Ramos (cell line): ENCODE data around the gene SCN8A.

ENCODE experiments used
- in situ Hi-C: fragments of 300-500 bp; cut with MboI; formaldehyde crosslinking; loops from one replicate; pipeline ENCODE4 v1.14.3; 2022; ENCODE audit warnings: low sequenced_read_pairs; ENCODE audit not compliant: unreplicated experiment

SCN8A gene

DNA sequence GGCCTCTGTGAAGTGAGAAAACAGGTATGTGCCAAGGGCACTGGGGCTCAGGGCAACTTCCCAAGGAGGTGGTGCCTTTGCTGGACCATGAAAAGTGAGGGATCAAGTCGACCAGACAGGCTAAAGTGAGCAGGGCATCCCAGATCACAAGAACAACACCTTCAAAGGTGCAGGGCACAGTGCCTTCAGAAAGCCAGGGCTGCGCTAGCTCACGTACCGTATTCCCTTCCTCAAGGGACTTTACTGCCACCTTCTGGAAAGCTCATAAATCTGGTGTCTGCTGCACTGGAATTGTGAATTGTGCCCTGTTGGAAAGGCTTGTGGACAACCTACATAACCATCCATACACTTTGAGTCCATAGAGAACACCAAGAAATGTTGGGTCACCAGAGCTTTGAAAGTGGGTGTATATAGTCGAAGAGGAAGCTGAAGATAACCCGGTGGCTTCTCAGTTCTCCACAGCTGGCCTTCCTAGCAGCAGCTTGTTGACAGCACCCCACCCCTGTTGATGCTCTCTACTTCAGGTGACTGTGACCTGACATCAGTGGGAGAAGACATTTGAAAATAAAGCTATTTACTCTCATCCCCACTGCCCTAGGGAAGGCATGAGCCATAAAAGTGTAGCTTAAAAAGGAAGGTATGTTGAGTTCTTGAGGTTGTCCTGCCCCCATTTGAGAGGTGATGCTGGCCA is 233.0 kb downstream of the SCN8A start:
- in situ Hi-C loops: no loop called here

DNA sequence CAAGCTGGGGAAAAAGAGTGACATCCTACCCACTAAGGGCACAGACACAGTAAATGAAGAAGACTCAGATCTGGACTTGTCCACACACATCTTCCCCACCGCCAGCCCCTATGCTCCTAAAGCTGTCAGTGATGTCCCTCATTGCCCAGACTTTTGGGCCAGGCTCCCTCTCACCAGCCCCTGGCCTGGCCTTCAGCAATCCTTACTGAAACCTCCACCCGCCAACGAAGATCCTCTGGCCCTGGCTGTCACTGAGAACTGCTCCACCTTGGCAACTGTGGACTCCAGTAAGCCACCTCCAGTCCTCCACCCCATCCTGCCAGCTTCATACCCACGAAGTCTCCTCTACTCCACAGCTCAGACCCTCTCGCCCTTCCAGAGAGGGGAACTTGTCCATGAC is 234.2 kb downstream of the SCN8A start:
- in situ Hi-C loops: loop anchor here (25.0 kb wide), 1 partner anchor 413 kb away; the partner anchor contains the start of gene SLC4A8

DNA sequence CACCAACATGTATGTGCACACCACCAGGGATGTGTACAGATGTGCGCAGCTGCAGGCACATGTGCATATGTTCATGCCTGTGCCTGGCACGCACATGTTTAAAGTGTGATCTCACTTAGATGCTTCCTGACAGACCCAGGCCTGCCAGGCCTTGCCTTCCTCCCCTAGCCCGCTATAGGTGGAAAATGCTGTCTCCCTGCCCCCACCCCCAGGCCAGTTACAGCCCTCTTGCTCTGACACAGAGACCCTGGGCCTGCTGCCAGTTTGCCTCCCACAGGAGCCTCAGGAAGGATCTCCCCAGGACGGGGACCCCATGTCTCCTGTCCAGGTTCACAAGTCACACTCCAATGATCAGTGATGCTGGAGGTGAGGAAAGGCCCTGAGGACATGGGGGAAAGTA is 235.8 kb downstream of the SCN8A start:
- in situ Hi-C loops: loop anchor here (25.0 kb wide), 1 partner anchor 415 kb away; the partner anchor contains the start of gene SLC4A8

DNA sequence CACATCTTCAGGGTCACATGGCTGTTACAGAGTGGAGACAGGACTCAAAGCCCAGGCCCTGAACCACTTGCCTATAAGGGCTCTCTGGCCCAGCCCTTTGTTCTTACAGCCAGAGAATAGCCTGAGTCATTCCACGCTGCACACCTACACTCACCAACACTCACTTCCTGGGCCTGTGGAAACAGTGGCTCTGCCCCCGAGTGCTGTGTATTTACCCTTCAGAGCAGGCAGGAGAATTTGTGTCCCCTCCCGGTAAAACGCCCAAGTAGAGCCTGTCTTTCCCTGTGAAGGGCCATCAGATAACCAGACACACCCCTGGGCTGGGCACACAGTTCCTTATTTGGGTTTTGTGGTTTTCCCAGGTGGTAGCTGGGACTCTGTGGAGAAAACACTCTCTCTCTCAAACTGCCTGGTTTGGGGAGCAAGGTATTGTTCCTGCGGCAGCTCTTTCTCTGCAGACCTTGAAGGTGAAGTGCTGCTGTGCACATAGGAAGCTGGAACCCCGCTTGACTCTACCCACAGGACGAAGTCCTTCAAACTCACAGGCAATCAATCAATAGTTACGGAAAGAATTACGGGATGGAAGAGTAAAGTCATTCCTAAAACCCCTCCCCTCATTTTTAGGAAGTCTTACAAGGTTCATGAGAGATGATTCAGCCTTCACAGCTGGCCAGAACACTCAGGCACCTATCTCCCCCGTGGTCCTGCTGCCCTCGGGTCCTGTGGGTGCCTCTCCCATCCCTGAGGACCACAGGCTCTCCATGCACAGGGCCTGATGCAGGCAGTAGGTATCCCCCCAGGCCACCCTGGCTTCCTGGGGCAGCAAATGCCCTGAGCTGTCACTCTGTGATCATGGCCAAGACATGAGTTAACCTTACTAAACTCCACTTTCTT is 237.1 kb downstream of the SCN8A start:
- in situ Hi-C loops: loop anchor here (25.0 kb wide), 1 partner anchor 416 kb away; the partner anchor contains the start of gene SLC4A8

DNA sequence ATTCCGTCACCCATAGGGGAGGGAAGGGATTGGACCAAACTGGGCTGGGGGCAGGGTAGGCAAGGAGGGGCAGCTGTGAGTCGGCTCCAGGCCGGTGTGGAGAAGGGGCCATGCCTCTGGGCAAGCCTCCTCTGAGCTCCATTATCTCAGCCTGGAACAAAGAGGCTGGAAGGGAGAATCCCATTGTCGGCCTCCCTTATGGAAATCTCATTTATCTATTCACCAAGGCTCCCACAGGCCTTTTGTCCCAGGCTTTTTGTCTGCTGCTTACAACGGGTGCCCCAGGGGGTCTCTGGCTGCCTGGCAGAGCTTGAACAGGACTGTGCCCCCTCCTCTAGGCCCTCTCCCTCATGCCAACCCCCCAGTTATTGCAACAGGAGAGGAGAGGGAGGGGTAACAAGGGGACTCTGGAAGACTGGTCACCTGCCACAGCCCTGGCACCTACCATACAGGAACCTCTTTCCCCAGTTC is 238.0 kb downstream of the SCN8A start:
- in situ Hi-C loops: loop anchor here (25.0 kb wide), 1 partner anchor 417 kb away; the partner anchor contains the start of gene SLC4A8

DNA sequence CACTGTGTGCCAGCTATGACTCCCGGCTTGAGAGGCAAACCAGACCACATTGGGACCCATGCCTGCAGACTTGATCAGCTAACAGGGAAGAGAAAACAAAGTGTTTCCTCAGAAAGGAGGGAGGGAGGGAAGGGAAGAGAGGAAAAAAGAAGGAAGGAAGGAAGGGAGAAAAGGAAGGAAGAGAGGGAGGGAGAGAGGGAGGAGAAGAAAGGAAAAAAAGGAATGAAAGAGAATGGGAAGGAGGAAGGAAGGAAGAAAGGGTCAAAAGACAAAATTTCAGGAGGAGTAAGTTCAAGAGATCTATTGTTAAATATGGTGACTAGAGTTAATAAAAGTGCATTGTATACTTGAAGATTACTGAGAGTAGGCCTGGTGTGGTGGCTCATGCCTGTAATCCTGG is 238.6 kb downstream of the SCN8A start:
- in situ Hi-C loops: loop anchor here (25.0 kb wide), 1 partner anchor 417 kb away; the partner anchor contains the start of gene SLC4A8

DNA sequence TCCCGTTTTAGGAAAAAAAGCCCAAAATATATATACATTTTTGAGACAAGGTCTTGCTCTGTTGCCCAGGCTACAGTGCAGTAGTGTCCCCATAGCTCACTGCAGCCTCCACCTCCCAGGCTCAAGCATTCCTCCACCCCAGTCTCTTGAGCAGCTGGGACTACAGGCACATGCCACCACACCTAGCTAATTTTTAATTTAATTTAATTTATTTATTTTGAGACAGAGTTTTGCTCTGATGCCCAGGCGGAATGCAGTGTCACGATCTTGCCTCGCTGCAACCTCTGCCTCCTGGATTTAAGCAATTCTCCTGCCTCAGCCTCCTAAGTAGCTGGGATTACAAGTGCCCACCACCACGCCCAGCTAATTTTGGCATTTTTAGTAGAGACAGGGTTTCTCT is 240.8 kb downstream of the SCN8A start:
- in situ Hi-C loops: loop anchor here (25.0 kb wide), 1 partner anchor 420 kb away; the partner anchor contains the start of gene SLC4A8

DNA sequence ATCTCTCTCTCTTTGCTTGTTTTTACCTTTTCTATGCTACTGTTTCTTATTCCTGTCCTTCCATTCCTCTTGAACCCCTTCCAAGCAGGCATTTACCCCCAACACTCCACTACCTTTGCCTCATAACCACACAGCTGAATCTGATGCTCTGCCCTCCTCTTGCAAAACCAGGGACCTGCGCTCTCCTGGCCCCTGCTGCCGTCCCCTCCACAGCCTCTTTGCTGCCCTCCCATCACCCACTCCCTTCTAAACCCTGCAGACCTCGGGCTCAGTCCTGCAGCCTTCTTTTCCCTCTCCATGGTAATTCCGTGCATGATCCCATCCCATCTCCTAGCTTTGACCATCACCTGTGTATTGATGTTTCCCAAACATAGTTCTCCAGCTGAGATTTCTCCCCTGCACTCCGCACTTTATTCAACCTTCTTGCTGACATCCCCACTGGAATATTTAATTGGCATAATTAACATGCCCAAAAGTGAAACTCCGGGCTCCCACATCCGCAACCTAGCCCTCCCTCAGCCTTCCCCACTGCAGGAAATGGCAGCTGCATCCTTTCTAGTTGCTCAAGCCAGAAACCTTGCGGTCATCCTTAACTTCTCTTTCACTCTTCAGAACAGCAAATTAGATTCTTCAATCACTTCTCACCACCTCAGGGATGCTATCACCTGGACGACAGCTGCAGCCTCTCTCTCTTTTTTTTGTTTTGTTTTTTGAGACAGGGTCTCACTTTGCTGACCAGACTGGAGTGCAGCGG is 241.5 kb downstream of the SCN8A start:
- in situ Hi-C loops: loop anchor here (25.0 kb wide), 1 partner anchor 420 kb away; the partner anchor contains the start of gene SLC4A8

DNA sequence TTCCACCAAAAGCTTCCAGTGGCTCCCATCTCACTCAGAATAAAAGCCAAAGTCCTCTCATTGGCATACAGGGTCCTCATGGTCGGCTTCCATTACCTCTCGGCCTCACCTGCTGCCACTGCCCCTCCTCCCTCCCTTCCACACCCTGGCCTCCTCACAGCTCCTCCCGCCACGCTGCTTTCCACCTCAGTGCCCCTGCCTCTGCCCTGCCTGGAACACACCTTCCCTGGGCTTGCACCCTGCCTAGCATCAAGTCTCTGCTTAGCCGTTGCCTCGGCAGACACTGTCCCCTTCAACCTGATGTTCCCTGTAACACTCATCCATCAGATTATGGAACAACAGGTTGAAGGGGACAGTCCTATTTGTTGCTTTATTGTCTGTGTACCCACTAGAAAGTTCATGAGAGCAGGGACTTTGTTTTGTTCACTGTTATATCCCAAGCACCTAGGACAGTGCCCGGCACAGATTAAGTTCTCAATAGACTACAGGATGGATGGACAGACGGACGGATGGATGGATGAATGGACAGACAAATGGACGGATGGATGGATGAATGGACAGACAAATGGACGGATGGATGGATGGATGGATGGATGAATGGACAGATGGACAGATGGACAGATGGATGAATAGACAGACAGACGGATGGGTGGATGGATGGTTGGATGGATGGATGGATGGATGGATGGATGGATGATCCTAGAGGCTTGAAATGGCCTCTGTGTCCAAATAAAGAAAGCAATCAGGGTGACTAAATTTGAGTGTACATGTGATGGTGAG is 242.6 kb downstream of the SCN8A start:
- in situ Hi-C loops: loop anchor here (25.0 kb wide), 1 partner anchor 421 kb away; the partner anchor contains the start of gene SLC4A8

DNA sequence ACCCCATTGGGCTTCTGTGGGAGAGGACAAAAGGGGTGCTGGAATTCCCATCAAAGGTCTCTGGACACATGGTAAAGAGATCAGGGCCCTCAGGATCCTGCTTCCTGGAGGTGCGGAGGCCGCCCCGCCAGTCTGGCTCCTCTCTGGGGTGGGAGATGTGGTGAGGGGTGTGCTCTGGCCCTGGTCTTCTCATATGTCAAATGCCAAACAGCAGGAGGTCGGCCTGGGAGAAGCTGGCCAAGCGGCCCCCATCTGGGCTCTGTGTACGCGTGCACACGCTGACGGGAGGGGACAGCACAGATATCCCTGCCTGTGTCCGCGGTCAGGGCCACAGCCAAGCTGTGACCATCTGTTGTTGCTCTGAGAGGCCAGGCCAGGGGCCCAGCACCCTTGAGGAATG is 243.4 kb downstream of the SCN8A start:
- in situ Hi-C loops: loop anchor here (25.0 kb wide), 1 partner anchor 422 kb away; the partner anchor contains the start of gene SLC4A8

DNA sequence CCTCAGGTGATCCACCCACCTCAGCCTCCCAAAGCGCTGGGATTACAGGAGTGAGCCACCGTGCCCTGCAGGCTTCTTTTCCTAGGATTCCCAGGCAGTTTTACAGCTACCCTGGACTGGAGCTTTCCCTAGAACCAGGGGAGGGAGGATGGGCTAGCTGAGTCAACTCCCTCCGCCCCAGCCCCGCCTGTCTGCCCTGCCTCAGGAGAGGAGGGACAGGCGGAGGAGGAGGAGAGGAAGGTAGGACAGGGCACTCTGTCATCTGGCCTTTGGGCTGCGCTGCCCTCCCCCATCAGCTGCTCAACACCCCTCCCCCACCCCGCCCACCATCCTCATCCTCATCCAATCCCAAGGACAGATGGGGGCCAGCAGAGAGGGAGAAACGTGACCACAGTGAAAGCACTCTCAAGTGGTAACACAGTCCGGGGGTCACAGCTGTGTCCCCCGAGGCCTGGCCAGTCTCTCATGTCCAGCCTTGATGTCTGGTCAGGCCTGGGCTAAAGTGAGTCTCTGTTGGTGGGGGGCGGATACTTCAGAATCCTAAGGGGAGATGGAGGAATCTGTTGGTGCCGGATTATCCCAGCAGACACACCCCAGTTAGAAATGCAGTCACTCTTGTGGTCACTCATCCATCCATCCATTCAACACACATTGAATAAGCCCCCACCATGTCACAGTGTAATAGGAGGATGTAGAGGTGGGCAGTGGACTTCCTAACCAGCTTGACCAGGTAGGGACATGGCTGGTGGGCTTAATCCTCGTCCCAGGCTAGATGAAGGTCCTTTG is 245.2 kb downstream of the SCN8A start:
- in situ Hi-C loops: loop anchor here (25.0 kb wide), 1 partner anchor 424 kb away; the partner anchor contains the start of gene SLC4A8

DNA sequence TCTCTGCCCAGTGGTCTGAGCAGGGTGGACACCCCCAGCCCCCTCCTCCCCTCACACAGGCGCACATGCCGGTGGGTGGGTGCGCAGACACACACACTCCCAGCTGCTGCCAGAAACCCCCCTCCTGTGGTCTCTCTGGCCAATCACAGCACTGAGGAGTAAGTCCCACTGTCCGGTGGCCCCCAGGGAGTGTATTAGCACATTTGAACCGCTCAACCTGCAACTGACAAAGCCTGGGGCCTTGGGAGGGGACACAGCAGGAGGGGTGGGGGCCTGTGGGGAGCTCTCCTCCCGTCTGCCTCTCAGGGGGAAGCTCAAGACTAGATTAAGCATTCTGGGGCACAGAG is 245.8 kb downstream of the SCN8A start:
- in situ Hi-C loops: loop anchor here (25.0 kb wide), 1 partner anchor 424 kb away; the partner anchor contains the start of gene SLC4A8

DNA sequence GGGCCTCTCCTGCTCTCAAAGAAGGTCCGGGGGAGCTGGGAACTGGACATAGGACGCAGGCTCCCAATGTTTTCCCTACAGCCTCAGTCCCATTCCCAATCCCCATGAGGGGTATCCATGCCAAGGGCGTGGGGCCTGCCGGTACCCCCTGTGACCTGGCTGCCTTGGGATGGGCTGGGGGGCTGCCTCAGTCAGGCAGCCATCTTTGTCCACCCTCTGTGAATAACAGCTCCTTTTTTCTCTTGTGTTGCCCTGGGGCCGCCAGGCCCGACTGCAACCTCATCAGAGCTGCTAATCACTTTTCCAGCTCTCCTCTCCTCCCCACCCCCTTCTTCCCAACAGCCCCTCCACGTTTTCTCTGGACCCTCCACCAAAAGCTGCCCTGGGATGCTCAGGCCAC is 246.3 kb downstream of the SCN8A start:
- in situ Hi-C loops: loop anchor here (25.0 kb wide), 1 partner anchor 425 kb away; the partner anchor contains the start of gene SLC4A8

DNA sequence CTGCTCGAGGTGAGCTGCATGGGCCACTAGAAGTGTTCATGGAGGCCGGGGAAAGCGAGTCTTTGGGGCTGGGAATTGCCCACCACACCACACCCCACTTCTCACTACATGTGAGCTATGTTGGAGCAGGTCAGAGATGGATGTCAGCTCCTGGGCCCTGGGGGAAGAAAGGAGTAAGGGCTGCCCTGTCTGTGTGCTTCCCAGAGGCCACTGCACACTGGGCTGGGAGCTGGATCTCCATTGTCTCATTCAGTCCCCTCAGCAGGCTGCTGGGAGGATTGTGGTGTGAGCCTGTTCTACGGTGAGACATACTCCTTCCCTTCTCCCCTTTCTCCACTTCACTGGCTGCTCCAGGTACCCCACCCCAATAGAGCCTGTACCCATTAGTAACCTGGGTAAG is 247.0 kb downstream of the SCN8A start:
- in situ Hi-C loops: loop anchor here (25.0 kb wide), 1 partner anchor 426 kb away; the partner anchor contains the start of gene SLC4A8

DNA sequence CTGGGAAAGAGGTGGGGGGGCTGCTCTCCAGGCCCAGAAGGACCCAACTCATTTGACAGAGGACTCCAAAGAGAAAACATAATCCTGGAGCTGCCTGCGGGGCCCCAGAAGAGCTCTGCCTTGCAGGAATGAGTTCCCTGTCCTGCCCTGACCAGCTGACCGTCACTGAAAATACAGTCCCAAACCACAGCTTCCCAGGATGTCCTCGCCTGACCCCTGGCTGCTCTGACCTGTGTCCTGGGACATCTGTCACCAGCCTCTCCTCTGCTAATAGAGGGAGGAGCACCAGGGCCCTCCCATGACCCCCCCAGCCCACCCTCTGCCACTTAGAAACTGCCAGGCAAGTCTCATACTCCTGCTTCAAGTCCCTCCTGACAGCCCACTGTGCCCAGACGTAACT is 247.7 kb downstream of the SCN8A start:
- in situ Hi-C loops: loop anchor here (25.0 kb wide), 1 partner anchor 426 kb away; the partner anchor contains the start of gene SLC4A8

DNA sequence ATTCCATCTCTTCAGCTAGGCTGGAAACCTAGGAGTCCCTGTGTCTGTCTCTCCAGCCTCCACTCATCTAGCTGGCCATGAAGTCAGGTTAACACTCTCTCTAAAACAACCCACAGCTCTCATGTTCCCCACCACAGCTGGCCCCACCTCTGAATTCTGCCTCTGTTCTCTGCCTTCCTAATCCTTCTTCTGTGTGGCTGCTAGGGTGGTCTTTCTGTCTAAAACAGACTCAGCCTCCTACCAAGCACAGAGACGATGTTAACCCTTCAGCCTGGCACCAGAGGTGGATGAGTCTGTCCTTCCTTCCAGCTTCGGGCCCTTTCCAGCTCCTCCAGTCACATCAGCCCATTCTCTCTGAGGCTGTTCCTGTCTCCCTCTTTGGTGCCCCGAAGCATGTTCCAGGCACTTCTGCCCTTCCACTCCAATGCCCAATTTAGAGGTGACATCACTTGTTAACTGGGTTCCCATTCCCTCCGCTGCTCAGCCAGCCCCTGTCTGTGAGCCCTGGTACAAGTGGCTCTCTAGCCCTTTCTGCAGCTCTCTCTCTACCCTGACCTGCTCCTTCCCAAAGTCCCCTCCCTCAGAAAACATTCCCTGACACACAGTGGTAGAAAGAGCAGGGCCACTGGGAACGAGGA is 248.4 kb downstream of the SCN8A start:
- in situ Hi-C loops: loop anchor here (25.0 kb wide), 1 partner anchor 427 kb away; the partner anchor contains the start of gene SLC4A8

DNA sequence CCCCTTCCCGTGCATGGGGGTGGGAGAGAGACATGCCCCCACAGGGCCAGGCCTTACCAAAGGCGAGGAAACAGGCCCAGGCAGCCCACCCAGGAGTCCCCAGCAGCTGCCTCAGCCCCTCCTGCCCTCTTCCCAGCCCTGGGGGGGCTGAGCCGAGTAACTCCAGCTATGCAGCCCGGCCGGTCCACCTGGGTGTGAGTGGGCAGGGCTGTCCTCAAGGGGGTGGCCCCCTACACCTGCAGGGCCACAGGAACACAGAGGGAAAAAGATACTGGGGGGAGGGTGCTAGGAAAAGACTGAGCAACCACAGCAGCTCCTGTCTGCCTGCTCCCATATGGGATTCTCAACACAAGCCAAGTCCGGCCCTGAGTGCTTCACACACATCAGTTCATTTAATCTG is 249.9 kb downstream of the SCN8A start:
- in situ Hi-C loops: loop anchor here (25.0 kb wide), 1 partner anchor 429 kb away; the partner anchor contains the start of gene SLC4A8
